Spleen (tissue), 3 donors: ENCODE measurements around the gene EPX.

Experiments used
- POLR2A ChIP-seq, 3 donors: fragments of 450-650 bp; IDR thresholded peaks; one replicate each; pipeline ENCODE4 v1.5.1; 2017; ENCODE audit warnings: antibody characterized with exemption in 3 of 3, mild to moderate bottlenecking in 1 of 3
- POLR2AphosphoS5 ChIP-seq, 3 donors: sonication (generic); formaldehyde crosslinking; IDR thresholded peaks; one replicate each; pipeline ENCODE4 v1.5.1; 2017; ENCODE audit warnings: antibody characterized with exemption in 3 of 3

GRCh38 chr17:58161566-58161965 is 31.0 kb upstream of the EPX start:
- no peak for TF ChIP-seq POLR2A (IDR thresholded peaks at IDR 0.05)
- TF ChIP-seq POLR2AphosphoS5 (IDR thresholded peaks at IDR 0.05) = no peak
